GM12872 (cell line): ENCODE results near the gene ITGAL.

Experiments
- CTCF ChIP-seq: IDR thresholded peaks from 3 replicates; pipeline ENCODE4 v1.5.1; 2011; ENCODE audit warnings: low read depth, mild to moderate bottlenecking, low read length, moderate library complexity; ENCODE audit not compliant: insufficient read depth

Gene ITGAL

GRCh38 chr16:30478766-30479478, 6.4 kb downstream of the ITGAL start:
- TF ChIP-seq CTCF, result no peak

- no peak for TF ChIP-seq CTCF
Measured at GRCh38 chr16:30481381-30481780, 8.8 kb downstream of the ITGAL start.

GRCh38 chr16:30482366-30482765, 9.8 kb downstream of the ITGAL start:
- TF ChIP-seq CTCF, result peak; percentile 34; the same call in 2 of the 3 replicates

GRCh38 chr16:30484887-30485286, 12.3 kb downstream of the ITGAL start:
- no peak for TF ChIP-seq CTCF

- TF ChIP-seq CTCF, result no peak
Measured at GRCh38 chr16:30485818-30486436, 13.4 kb downstream of the ITGAL start.

GRCh38 chr16:30488764-30489605, 16.4 kb downstream of the ITGAL start:
- TF ChIP-seq CTCF, result no peak

GRCh38 chr16:30490210-30490609, 17.7 kb downstream of the ITGAL start:
- no peak for TF ChIP-seq CTCF
